ENCODE measurements around the gene CCDC191.
A peak's percentile ranks its signal among the peaks of the same experiment; 100 is the strongest.

CCDC191 gene

DNA sequence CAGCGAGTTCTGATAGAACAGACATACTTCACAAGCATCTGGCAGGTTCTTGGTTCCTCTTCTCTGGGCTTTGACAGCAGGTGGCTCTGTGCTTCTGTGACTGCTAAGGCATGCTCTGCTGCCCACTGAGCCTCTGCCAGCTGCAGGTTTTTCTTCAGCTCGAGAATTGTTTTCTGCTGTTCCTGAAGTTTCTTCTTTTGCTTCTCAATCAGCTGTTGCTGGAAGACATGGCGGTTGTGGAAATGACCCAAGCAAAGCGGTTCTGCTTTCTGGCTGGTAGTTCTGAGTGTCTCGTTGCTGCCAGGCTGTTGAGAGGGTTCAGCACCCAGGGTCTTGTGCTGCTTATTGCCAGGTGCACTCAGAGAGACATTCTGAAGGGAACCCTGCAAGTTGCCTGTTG, 50.8 kb downstream of the CCDC191 start:
- H3K27ac ChIP-seq (ENCODE audit: low read depth, low read length), result no peak overlapping the region
- H3K27me3 ChIP-seq (ENCODE audit: control insufficient read depth, insufficient read depth, low read length), result no peaks in the 10 kb centered on the region
- no peak overlapping the region for H3K4me3 ChIP-seq (ENCODE audit: low read length)
- H3K36me3 ChIP-seq (ENCODE audit: control insufficient read depth, insufficient read depth, low read length), result peaks cover 11% of the 10 kb centered on the region
- H3K9ac ChIP-seq (ENCODE audit: low read length), result no peak overlapping the region
- no peaks in the 10 kb centered on the region for H3K4me1 ChIP-seq (ENCODE audit: control insufficient read depth, insufficient read depth, low read length)

DNA sequence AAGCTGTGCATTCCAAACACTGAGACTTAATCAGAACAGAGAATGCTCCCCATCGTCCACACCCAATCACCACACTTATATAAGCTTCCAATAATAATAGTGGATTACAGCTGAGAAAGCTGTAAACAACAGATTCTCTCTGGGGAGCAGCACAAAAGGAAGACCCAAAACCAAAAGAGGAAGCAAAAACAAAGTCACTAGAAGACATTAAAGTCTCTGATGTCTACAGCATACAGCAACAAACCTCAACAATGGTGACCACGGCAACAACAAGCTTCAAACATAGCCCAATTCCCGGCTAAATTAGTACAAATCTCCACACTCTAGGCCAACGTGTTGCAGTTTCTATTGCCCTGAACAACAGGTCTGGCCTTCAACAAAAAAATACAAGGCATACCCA, 70.8 kb downstream of the CCDC191 start:
- Histone ChIP-seq H3K27me3 (ENCODE audit: control insufficient read depth, insufficient read depth, low read length) (no peaks in the 10 kb centered on the region), H3K36me3 (ENCODE audit: control insufficient read depth, insufficient read depth, low read length) (no peaks in the 10 kb centered on the region), H3K9ac (ENCODE audit: low read length) (no peak overlapping the region), H3K27ac (ENCODE audit: low read depth, low read length) (no peak overlapping the region), H3K4me1 (ENCODE audit: control insufficient read depth, insufficient read depth, low read length) (no peaks in the 10 kb centered on the region), H3K4me3 (ENCODE audit: low read length) (no peak overlapping the region)

DNA sequence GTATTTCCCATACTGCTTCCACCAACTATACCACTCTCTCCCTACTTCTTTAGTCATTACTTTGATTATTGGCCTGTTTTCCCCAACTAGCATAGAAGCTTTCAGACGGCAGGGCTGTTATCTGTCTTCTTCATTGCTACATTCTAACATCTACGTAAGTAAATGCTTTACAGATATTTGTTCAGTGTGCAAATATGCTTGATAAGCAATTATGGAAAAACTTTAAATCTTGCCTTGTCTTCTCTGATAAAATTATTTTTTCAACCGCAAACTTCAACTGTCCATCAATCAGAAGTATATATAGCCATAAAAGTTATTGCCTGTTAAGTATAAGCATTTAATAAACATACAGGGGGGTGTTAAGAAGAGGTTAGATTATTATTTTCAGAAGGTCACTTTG, 72.8 kb downstream of the CCDC191 start:
- no peak overlapping the region for H3K27ac ChIP-seq (ENCODE audit: low read depth, low read length)
- H3K4me1 ChIP-seq (ENCODE audit: control insufficient read depth, insufficient read depth, low read length), result no peaks in the 10 kb centered on the region
- H3K36me3 ChIP-seq (ENCODE audit: control insufficient read depth, insufficient read depth, low read length), result peaks cover 3% of the 10 kb centered on the region
- no peaks in the 10 kb centered on the region for H3K27me3 ChIP-seq (ENCODE audit: control insufficient read depth, insufficient read depth, low read length)
- no peak overlapping the region for H3K9ac ChIP-seq (ENCODE audit: low read length)
- H3K4me3 ChIP-seq (ENCODE audit: low read length), result no peak overlapping the region

DNA sequence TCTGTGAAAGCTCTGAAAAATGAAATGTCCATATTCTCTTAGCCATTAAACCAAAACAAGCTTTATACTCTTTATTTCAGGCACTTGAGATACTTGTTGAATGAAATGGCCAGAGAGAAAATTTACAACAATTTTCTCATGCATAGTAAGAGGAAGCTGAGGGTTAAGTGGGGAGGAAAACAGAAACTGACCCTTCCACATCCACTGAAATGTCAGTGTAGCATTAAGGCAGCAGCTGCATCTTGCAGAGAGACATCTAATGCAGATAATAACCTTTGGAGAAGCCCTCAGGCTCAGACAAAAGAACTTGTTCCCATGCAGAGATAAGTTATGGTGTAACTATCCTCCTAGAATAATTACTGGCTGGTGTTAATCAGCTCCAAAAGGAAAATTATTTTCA, 74.5 kb downstream of the CCDC191 start:
- H3K27me3 ChIP-seq (ENCODE audit: control insufficient read depth, insufficient read depth, low read length), result no peaks in the 10 kb centered on the region
- no peak overlapping the region for H3K9ac ChIP-seq (ENCODE audit: low read length)
- H3K4me3 ChIP-seq (ENCODE audit: low read length), result no peak overlapping the region
- no peak overlapping the region for H3K27ac ChIP-seq (ENCODE audit: low read depth, low read length)
- H3K36me3 ChIP-seq (ENCODE audit: control insufficient read depth, insufficient read depth, low read length), result peaks cover 3% of the 10 kb centered on the region
- H3K4me1 ChIP-seq (ENCODE audit: control insufficient read depth, insufficient read depth, low read length), result no peaks in the 10 kb centered on the region

DNA sequence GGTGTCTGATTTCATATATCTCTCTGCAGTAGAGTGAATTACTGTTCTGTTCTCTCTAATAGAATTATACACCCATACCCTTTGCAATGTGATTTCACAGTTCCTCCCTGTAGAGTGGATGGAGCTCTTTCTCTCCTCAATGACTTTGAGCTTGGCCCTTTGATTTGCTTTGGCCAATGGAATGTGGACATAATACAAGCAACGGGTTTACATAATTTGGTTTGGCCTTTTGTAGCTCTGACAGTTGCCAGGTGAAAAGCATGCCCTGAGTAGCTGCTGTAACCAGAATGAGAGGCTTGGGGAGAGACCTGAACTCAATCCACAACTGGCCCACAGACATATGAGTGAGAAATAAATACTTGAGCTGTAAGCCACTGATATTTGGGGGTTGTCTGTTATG, 76.4 kb downstream of the CCDC191 start:
- Histone ChIP-seq H3K36me3 (ENCODE audit: control insufficient read depth, insufficient read depth, low read length) (peaks cover 3% of the 10 kb centered on the region), H3K4me3 (ENCODE audit: low read length) (no peak overlapping the region), H3K27ac (ENCODE audit: low read depth, low read length) (no peak overlapping the region), H3K4me1 (ENCODE audit: control insufficient read depth, insufficient read depth, low read length) (no peaks in the 10 kb centered on the region), H3K9ac (ENCODE audit: low read length) (no peak overlapping the region), H3K27me3 (ENCODE audit: control insufficient read depth, insufficient read depth, low read length) (no peaks in the 10 kb centered on the region)

DNA sequence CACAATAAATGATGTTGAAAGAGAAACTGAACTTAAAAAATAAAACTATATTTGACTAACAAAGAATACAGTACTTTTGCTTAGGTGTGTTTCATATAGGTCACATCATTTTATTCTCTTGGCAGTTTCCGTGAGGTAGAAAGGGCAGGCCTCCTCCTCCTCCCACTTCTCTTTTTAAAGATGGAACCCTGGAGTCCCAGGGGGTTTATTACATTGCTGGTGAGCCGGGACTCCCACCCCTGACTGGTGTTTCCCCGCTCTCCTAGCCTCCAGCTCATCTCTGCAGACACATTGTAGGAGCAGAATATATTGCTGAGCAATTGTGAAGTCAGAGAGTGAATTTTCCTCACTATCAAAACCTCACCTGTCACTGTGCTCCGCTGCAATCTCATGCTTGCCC, 78.5 kb downstream of the CCDC191 start:
- Histone ChIP-seq H3K27me3 (ENCODE audit: control insufficient read depth, insufficient read depth, low read length) (no peaks in the 10 kb centered on the region), H3K4me1 (ENCODE audit: control insufficient read depth, insufficient read depth, low read length) (no peaks in the 10 kb centered on the region), H3K36me3 (ENCODE audit: control insufficient read depth, insufficient read depth, low read length) (peaks cover 3% of the 10 kb centered on the region)

DNA sequence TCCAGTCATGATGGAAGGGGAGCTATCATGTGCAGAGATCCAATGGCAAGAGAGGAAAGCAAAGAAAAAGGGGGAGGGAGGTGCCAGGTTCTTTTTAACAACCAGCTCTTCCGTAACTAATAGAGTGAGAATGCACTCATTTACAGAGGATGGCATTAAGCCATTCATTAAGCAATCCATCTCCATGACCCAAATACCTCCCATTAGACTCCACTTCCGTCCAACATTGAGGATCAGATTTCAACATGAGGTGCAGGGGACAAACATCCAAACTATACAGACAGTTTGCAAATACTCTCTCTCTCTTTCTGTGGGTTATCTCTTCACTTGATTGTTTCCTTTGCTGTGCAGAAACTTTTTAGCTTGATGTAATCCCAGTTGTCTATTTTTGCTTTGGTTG, 87.3 kb downstream of the CCDC191 start:
- Histone ChIP-seq H3K4me1 (ENCODE audit: control insufficient read depth, insufficient read depth, low read length) (no peaks in the 10 kb centered on the region), H3K4me3 (ENCODE audit: low read length) (no peak overlapping the region), H3K27ac (ENCODE audit: low read depth, low read length) (no peak overlapping the region), H3K9ac (ENCODE audit: low read length) (no peak overlapping the region), H3K36me3 (ENCODE audit: control insufficient read depth, insufficient read depth, low read length) (no peaks in the 10 kb centered on the region), H3K27me3 (ENCODE audit: control insufficient read depth, insufficient read depth, low read length) (no peaks in the 10 kb centered on the region)

More for the DNA sequence above, 78.5 kb downstream of the CCDC191 start:
- Histone ChIP-seq H3K9ac (ENCODE audit: low read length) (no peak overlapping the region), H3K27ac (ENCODE audit: low read depth, low read length) (no peak overlapping the region), H3K4me3 (ENCODE audit: low read length) (no peak overlapping the region)

DNA sequence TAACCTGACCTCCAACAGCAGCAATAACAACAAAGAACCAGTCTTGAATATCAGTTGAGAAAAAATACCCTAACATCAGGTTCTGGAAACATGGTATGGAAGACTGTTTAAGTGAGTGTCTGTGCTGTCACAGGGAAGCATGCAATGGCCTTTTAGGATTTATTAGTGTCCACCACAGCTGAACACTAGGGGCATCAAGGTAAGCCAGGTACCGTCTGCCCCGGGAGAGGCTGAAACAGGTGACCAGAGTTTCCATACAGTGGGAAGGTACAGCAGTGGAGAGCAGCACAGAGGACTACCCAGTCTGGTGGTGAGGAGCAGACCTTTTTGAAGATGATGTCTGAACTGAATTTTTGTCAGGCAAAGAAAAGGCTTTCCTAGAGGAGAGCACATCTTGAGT, 90.2 kb downstream of the CCDC191 start:
- H3K4me1 ChIP-seq (ENCODE audit: control insufficient read depth, insufficient read depth, low read length), result no peaks in the 10 kb centered on the region
- H3K36me3 ChIP-seq (ENCODE audit: control insufficient read depth, insufficient read depth, low read length), result peaks cover under 1% of the 10 kb centered on the region
- no peaks in the 10 kb centered on the region for H3K27me3 ChIP-seq (ENCODE audit: control insufficient read depth, insufficient read depth, low read length)
- no peak overlapping the region for H3K4me3 ChIP-seq (ENCODE audit: low read length)
- H3K27ac ChIP-seq (ENCODE audit: low read depth, low read length), result no peak overlapping the region
- no peak overlapping the region for H3K9ac ChIP-seq (ENCODE audit: low read length)

DNA sequence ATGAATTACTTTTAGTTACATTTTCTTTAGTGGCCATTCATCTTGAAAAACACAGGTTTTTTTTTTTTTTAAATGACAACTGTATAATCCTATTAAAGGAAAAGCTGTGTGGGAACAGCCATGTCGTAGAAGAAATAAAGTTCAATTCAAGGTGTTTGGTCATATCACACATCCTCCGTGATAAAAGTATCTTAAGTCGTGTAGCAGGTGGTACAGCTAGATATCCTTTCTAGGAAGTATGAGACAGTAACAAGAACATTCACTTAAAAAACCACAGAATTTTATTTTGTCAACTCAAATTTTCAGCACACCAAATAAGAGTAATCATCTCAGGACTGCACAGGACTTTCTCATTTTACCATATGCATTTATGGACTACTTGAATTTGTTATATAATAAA, 92.4 kb downstream of the CCDC191 start:
- no peaks in the 10 kb centered on the region for H3K27me3 ChIP-seq (ENCODE audit: control insufficient read depth, insufficient read depth, low read length)
- no peak overlapping the region for H3K27ac ChIP-seq (ENCODE audit: low read depth, low read length)
- H3K4me3 ChIP-seq (ENCODE audit: low read length), result no peak overlapping the region
- no peak overlapping the region for H3K9ac ChIP-seq (ENCODE audit: low read length)
- no peaks in the 10 kb centered on the region for H3K4me1 ChIP-seq (ENCODE audit: control insufficient read depth, insufficient read depth, low read length)
- H3K36me3 ChIP-seq (ENCODE audit: control insufficient read depth, insufficient read depth, low read length), result peaks cover 3% of the 10 kb centered on the region

DNA sequence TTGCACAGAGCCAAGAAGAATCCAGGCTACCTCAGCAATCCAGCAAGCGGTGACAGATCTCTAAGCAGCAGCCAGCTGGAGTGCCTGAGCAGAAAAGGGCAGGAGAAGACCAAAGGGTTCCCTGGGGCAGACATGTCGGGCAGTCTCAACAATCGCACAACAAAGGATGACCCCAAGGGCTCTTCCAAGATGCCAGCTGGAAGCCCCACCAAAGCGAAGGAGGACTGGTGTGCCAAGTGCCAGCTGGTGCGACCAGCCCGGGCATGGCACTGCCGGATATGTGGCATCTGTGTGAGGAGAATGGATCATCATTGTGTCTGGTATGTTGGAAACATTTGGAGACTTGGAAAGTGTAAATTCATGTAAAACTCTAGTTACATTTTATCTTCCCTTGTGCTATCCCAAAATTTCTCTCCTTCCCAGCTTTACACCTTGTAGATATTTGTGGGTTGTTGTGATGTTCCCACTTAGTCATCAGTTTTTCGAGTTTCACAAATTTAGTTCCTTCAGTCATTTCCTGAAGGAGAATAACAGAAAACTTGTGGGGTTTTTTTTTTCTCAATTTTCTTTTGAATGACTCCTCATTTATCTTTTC, 102.1 kb downstream of the CCDC191 start:
- Histone ChIP-seq H3K4me1 (ENCODE audit: control insufficient read depth, insufficient read depth, low read length) (no peaks in the 10 kb centered on the region), H3K27ac (ENCODE audit: low read depth, low read length) (no peak overlapping the region), H3K4me3 (ENCODE audit: low read length) (no peak overlapping the region), H3K36me3 (ENCODE audit: control insufficient read depth, insufficient read depth, low read length) (no peaks in the 10 kb centered on the region), H3K27me3 (ENCODE audit: control insufficient read depth, insufficient read depth, low read length) (no peaks in the 10 kb centered on the region), H3K9ac (ENCODE audit: low read length) (no peak overlapping the region)

DNA sequence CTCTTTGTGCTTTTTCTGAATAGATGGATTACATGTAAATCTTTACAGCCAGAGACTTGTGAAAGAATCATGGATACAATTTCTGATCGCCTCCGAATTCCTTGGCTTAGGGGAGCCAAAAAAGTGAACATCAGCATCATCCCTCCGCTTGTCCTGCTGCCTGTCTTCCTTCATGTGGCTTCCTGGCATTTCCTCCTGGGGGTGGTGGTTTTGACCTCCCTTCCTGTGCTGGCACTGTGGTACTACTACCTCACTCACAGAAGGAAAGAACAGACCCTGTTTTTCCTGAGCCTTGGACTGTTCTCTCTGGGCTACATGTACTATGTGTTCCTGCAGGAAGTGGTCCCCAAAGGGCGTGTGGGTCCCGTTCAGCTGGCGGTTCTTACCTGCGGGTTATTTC, 102.6 kb downstream of the CCDC191 start:
- H3K4me1 ChIP-seq (ENCODE audit: control insufficient read depth, insufficient read depth, low read length), result no peaks in the 10 kb centered on the region
- no peak overlapping the region for H3K9ac ChIP-seq (ENCODE audit: low read length)
- no peaks in the 10 kb centered on the region for H3K36me3 ChIP-seq (ENCODE audit: control insufficient read depth, insufficient read depth, low read length)
- no peak overlapping the region for H3K27ac ChIP-seq (ENCODE audit: low read depth, low read length)
- no peaks in the 10 kb centered on the region for H3K27me3 ChIP-seq (ENCODE audit: control insufficient read depth, insufficient read depth, low read length)
- no peak overlapping the region for H3K4me3 ChIP-seq (ENCODE audit: low read length)

DNA sequence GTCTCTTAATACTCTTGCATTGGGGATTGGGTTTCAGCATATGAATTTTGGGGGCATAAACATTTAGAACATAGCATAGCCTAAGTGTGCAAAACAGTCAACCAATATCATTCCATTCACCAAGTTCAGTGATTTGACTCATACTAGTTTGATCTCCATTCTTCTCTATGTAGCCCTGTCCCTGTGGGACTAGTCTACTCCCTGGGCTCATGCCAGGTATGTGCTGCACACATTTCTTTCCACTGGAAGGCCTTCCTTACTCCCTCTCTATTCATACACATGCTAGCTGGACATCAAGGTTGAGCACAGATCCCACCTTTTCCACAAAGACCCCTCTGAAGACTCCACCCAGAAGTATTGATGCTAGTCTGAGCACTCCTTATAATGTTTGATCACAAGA, 103.4 kb downstream of the CCDC191 start:
- Histone ChIP-seq H3K4me3 (ENCODE audit: low read length) (no peak overlapping the region), H3K9ac (ENCODE audit: low read length) (no peak overlapping the region), H3K27me3 (ENCODE audit: control insufficient read depth, insufficient read depth, low read length) (no peaks in the 10 kb centered on the region), H3K4me1 (ENCODE audit: control insufficient read depth, insufficient read depth, low read length) (no peaks in the 10 kb centered on the region), H3K27ac (ENCODE audit: low read depth, low read length) (no peak overlapping the region), H3K36me3 (ENCODE audit: control insufficient read depth, insufficient read depth, low read length) (no peaks in the 10 kb centered on the region)

DNA sequence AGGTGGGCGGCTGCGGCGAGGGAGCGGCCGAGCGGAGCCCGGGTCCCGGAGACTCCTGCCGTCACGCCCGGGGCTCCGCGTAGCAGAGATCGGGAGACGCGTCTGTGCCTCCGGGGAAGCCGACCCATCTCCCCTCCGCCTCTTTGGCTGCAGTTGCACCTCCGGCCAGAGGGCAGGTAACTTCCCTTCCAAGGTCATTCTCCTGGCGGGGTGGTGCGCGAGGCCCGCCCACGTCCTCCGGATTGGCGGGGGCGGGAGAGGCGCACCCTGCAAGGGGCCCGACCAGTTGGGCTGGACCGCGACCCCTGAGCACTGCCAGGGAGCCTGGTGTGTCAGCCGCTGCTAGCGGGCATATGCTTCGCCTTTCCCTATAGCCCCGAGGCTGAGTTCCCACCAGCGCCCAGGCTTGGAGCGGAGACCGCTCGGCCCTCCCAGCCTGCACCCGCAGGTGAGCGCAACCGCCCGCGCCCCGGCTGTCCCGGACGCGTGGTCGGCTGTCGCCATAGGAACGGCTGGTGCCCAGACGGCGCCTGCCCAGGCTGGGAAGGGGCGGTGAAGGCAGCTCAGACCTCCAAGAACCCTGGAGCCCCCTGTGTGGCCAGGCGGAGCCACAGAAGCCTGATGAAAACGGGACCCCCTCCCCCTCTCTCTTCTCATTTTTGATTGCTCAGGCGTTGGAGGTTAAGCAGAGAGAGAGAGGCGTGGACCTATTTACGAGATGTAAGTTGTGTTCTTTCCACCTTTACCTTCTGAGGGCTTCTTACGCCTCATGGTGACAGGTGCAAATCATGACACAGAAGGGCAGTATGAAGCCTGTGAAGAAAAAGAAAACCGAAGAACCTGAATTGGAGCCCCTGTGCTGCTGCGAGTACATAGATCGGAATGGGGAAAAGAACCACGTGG, 108.1 kb downstream of the CCDC191 start:
- H3K4me1 ChIP-seq (ENCODE audit: control insufficient read depth, insufficient read depth, low read length), result no peaks in the 10 kb centered on the region
- H3K9ac ChIP-seq (ENCODE audit: low read length), result peak overlapping the region; percentile 36
- no peaks in the 10 kb centered on the region for H3K27me3 ChIP-seq (ENCODE audit: control insufficient read depth, insufficient read depth, low read length)
- H3K4me3 ChIP-seq (ENCODE audit: low read length), result peak overlapping the region; percentile 90
- H3K36me3 ChIP-seq (ENCODE audit: control insufficient read depth, insufficient read depth, low read length), result no peaks in the 10 kb centered on the region
- H3K27ac ChIP-seq (ENCODE audit: low read depth, low read length), result no peak overlapping the region

Data from rectal smooth muscle tissue (tissue), 1 donor.